AG08395 (cell line): ENCODE measurements around the gene ZNF76.

Experiments used
- DNase-seq: peaks from one replicate; pipeline ENCODE4 v3.0.0; 2012; ENCODE audit warnings: mixed read lengths, low spot score

The ZNF76 gene

DNA sequence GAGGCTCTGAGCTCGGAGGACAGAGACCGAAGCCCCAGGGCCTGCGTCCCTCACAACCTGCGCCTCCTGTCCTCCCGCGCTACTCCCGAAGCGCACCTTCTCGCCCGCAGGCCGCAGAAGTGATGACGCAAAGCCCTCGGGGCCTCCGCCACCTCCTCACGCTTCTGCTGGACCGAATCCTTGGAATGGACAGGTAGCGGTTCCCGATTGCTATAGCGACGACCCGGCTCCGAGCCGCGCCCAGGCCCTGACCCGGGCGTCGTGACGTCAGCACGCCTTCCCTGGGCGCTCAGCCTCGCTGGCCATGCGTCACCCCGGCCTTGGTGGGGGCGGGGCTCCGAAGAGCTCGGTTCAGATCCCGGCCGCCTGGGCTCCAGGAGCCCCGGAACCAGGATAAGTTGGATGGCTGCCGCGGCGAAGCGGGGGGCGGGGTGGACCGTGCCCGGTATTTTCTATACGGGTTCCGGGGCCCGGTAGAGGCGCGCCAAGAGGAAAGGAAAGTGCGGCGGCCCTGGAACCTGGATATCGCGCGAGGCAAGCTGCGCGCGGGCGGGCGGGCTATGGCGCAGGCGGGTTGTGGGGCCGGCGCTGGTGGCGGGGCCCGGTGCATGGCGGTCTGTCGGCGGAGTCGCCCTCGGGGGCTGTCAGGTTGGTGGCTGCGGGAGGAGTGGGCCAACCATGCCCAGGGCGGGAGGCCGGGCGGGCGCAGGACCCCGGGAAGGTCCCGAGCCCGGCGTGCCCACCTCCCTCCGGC, at the start of gene ZNF76:
Gene ZNF76, plus strand, starts transcription at position 542 of the 754 bp plus-strand sequence. CDS start 21,417 bp downstream, outside the sequence.
- DNase-seq = peak; percentile 100

DNA sequence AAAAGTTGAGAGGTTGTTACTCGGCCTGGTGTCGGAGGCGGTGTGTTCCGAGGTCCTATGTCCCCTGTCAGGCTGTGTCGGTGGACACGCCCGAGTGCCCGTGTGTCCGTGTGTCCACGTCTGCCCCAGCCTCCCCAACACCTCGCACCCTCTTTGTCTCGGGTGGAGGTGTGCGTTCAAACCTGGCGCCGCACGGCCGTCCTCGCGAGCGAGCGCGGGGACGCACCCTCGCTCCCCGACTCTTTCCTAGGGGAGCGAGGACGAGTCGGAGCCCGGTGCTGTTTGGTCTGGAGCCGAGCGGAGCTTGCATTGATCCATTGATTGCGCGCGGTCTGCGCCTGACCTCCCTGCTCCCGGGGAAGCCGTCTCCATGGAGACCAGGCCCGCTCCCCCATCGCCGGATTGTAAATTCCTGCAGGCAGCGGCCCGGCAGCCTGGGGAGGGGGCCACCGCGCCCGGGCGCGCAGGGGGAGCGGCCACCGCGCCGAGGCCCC, 46.2 kb upstream of the ZNF76 start:
- DNase-seq = no peak

- DNase-seq = peak; percentile 62
Observed at GRCh38 chr6:35213824-35214756, 45.4 kb upstream of the ZNF76 start, which contains the start of gene SCUBE3. Gene SCUBE3, plus strand, starts transcription at chr6:35213956. Its CDS starts 463 bp downstream, at chr6:35214419.

- DNase-seq = no peak
Observed at GRCh38 chr6:35214869-35215664, 44.5 kb upstream of the ZNF76 start.

DNA sequence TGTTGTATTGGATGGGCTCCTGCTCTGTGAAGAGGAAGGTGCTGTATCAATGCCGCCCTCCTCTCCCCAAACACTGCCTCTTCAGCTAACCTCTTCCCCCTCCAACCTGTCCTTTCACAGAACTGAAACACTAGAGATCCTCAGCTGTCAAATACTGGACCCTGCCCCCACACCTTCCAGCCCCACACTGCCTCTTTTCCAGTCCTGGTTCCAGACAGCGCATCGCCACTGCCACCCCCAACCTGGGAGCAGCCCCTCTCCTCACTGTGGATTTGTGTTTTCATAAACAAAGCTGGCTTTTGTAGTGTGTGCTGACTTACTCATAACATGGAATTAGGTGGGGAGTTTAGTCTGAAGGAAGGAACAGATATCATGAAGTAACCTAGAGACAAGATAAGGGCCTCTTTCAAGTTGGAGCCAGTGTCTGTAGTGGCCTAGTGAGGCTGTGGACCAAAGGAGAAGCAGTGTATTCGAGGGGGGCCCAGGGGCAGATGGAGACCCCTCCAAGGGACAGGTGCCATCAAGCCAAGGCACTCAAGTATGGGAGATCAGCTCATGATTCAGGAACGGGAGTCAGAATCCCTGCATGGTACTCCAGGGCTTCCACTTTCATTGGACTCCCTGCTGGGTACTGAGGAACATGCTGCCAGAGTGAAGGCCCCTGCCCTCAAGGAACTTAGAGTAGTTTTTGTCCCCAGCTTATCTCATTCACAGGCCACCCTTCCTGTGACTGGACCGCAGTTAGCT, 43.7 kb upstream of the ZNF76 start:
- DNase-seq = no peak

GRCh38 chr6:35216412-35216732, 43.2 kb upstream of the ZNF76 start:
- DNase-seq = no peak

DNA sequence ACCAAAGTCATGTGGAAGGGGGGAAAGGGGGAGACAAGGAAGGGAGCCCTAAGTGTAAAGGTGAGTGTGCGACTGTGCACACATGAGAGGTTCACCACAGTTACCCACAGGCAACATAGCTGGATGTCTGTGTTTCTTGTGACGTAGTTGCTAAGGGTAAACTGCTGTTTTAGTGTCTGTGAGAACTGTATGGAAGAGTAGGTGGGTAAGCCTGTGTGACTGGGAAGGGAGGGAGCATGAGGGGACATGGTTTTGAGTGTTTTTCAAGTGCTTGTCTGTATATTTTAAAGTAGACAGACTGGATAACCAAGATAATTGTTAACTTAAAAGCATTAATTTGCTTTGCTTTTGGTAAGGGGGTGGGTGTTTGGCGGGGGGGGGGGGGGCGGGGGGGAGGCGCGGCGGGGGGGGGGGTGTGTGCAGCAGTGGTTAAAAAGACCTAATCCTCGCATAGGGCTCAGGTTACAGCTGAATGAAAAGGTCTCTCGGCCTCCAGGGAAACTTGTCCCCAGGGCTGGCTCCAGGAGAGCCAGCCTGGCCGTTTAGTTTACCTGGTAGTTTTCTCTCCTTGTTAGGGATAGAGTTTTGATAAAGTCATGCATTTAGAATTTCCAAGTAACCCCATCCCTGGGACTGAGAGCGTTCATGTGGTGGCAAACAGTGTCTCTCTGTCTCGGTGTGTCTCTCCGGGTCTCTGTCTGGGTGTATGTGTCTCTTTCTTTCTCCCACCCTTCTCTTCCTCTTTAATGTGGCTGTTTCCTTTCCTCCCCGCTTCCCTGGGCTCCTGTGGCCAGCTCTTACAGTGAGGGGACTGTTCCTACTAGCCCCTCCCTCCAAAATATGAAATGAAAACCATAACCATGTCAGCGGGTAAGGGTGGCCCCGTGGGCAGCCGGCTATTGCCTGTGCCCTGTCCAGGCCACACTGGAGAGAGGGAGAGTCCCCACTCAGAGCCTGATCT, 42.4 kb upstream of the ZNF76 start:
- DNase-seq = no peak

GRCh38 chr6:35218021-35218420, 41.5 kb upstream of the ZNF76 start:
- DNase-seq = no peak

GRCh38 chr6:35218456-35218855, 41.1 kb upstream of the ZNF76 start:
- no peak for DNase-seq

DNA sequence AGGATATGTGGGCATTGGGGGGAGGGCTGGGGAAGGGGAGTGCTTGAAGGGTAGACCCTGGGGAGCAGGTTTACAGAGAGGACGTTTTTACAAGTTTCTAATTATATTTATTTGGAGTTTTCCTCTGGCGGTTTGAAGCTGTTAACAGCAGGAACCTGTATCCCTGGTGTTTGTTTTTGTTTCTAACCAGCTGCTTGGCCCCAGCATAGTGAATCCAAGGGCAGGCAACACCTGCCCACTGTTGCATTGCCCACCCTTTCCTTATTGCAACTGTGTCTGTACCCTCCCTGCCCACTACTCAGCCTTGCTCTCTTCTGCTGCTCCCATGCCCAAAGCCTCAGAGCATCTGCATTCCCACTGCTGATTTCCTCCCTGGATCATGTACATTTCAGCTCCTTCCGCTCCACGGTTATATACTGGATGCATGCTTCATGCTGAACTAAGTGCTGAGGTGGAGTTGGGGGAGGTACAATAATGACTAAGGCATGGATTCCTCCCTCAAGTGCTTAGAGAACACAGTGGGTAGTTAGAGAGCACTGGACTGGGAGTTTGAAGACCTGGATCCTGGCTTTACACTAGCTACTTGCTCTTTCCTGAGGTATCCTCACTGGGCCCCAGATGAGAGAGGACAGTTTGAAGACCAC, 39.7 kb upstream of the ZNF76 start:
- no peak for DNase-seq

DNA sequence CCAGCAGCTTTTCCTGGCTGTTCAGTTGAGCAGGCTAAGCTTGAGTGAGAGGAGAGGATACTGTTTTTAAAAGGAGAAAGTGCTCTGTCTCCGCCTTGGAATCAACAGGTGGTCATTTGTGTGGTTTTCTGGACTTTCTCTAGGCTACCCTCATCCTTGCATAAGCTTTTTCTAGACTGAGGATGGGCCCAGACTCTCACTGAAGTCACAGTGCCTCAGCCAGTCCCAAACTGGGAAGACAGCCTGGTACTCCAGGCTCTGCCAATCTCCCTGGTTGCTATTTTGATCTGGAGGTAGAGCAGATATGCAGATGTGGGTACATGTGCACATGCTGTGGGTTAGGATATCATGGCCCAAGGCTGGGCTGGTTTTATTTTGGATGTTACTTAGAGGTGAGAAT, 38.8 kb upstream of the ZNF76 start:
- DNase-seq = no peak

DNA sequence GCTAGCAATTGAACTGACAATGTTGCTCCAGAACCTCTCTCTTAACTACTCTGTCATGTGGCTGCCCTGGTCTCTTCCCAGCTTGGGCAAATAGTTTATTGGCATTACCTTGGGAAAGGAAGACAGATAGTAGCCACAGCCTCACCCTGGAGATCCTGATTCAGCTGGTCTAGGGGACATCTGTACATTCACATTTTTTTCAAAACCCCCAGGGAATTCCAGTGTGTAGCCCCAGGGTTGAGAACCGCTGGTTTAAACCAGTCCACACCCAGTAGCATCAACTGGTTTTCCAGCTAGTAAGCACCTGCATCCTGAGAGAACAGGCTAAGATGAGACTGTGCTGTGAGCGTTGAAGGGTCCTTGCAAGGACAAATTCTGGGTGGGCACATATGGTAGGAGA, 36.1 kb upstream of the ZNF76 start:
- DNase-seq = no peak

DNA sequence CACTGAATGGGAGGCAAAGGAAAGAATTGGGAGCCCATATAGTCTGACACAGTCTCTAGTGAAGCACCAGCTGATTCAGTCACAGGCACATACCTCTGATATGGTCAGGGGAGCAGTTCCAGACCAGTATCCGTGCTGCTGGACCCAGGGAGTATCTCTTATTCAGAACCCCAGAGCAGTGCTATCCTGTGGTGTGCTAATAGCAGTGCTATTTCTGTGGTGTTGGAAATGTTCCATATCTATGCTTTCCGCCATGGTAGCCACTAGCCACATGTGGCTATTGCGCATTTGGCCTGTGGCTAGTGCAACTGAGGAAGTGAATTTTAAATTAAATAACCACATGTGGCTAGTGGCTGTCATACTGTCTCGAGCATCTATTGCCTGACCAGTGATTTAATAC, 34.8 kb upstream of the ZNF76 start:
- DNase-seq = no peak

DNA sequence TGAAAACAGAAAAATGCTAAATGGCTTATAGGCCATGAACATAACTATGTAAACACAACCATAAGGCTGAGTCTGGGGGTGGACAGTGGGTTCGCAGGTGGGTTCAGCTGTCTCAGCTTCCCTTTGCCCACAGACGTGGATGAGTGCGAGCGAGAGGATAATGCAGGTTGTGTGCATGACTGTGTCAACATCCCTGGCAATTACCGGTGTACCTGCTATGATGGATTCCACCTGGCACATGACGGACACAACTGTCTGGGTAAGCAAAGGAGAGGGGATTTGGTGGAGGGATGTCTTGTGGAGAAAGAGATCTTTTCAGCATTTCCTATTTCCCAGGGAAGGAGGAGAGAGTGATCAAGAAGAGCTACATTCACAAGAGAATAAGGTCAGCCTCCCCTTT, 31.1 kb upstream of the ZNF76 start:
- DNase-seq = no peak

DNA sequence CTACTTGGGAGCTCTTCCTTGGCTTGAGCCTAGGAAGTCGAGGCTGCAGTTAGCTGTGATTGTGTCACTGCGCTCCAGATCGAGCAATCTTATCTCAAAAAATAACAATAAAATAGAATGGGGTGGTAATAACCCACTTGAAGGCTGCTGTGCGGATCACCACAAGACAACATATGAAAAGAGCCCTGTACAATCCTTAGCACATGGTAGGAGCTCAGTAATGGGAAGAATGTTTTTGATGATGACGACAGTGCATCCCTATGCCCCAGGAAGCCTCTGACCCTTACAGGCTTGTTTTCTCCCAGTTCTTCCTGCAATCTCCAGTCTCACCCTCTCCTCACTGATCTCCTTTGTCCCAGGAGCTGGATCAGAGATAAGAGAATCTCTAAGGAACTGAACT, 30.2 kb upstream of the ZNF76 start:
- DNase-seq = no peak

DNA sequence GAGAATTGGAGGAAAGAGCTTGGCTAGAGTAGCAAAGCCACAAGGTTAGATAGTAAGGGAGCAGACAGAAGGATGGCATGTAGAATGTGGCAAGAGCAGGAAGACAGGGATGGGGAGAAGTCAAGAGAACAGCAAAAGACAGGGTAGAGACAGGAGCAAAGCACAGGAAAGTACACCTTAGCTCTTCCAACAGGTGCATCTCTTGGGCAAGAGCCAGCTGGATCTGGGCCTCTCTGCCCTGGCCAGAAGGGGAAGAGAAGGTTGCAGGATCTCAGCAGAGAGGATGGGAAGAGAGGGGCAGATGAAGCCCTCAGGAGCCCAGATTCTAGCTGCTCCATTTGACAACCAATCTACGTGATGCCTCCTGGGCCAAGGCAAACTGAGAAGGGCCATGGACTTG, 29.0 kb upstream of the ZNF76 start:
- no peak for DNase-seq

DNA sequence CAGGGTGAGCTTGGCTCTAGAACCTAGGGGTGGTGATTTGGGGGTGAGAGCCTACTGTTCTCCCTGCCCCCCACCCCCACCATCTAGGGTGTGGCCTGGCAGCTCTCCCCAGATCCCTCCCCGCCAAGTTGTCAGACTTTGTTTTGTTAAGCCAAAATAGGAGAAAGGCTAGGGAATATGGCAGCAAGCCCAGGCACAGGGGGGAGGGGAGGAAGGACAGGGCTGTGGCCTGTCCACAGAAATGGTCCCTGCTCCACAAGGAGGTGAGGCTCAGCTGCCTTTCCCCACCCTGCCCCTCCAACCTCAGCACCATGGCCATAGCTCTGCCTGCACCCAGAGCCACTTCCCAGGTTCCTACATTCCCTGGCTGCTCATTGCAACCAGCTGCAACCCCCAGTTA, 28.6 kb upstream of the ZNF76 start:
- DNase-seq = no peak

- DNase-seq = no peak
Observed at GRCh38 chr6:35231563-35231962, 28.0 kb upstream of the ZNF76 start.

- DNase-seq = no peak
Observed at GRCh38 chr6:35234901-35235300, 24.6 kb upstream of the ZNF76 start.

- no peak for DNase-seq
Observed at GRCh38 chr6:35236223-35236622, 23.3 kb upstream of the ZNF76 start.
